H9 (cell line): Measurements from ENCODE around the gene TRAPPC2. TPM values are rescaled to one million over a fixed set of nuclear protein-coding genes. Genes with fewer than 3 reads are reported as not detected.

Experiments
- DNase-seq: peaks from one replicate; pipeline ENCODE4 v3.0.0-alpha.2; 2017
- H2AFZ ChIP-seq: one replicate; pipeline ENCODE4 v1.6.1; 2013; ENCODE audit warnings: mild to moderate bottlenecking, low read length, control low read depth, moderate library complexity
- H2AK5ac ChIP-seq: 2 replicates; pipeline ENCODE4 v1.6.1; 2013; ENCODE audit warnings: low read length, control low read depth, mixed read lengths; ENCODE audit not compliant: insufficient read length
- H2BK120ac ChIP-seq: one replicate; pipeline ENCODE4 v1.6.1; 2013; ENCODE audit warnings: low read depth, mild to moderate bottlenecking, low read length, control low read depth, inconsistent platforms; ENCODE audit not compliant: poor library complexity, severe bottlenecking
- H2BK12ac ChIP-seq: 2 replicates; pipeline ENCODE4 v1.6.1; 2013; ENCODE audit warnings: low read length, control low read depth, mixed read lengths, low read depth; ENCODE audit not compliant: insufficient read length
- H2BK15ac ChIP-seq: 2 replicates; pipeline ENCODE4 v1.6.1; 2013; ENCODE audit warnings: low read depth, low read length, control low read depth
- H2BK20ac ChIP-seq: one replicate; pipeline ENCODE4 v1.6.1; 2013; ENCODE audit warnings: low read depth, mild to moderate bottlenecking, low read length, control low read depth, inconsistent platforms; ENCODE audit not compliant: poor library complexity, severe bottlenecking
- H2BK5ac ChIP-seq: 2 replicates; pipeline ENCODE4 v1.6.1; 2013; ENCODE audit warnings: low read length, control low read depth, mixed read lengths; ENCODE audit not compliant: insufficient read length
- H3K14ac ChIP-seq: 2 replicates; pipeline ENCODE4 v1.6.1; 2013; ENCODE audit warnings: low read length, control low read depth; ENCODE audit not compliant: insufficient read depth
- H3K18ac ChIP-seq: 2 replicates; pipeline ENCODE4 v1.6.1; 2013; ENCODE audit warnings: low read depth, mild to moderate bottlenecking, mixed read lengths, low read length, control low read depth; ENCODE audit not compliant: insufficient read length
- H3K23ac ChIP-seq: 2 replicates; pipeline ENCODE4 v1.6.1; 2013; ENCODE audit warnings: low read length, control low read depth, mixed read lengths, low read depth; ENCODE audit not compliant: insufficient read length
- H3K23me2 ChIP-seq: 2 replicates; pipeline ENCODE4 v1.6.1; 2013; ENCODE audit warnings: low read depth, mild to moderate bottlenecking, mixed read lengths, low read length, control low read depth; ENCODE audit not compliant: insufficient read length, poor library complexity, severe bottlenecking
- H3K27ac ChIP-seq: 2 replicates; pipeline ENCODE4 v1.5.1; 2013; ENCODE audit warnings: low read length, control low read depth, mixed read lengths, low read depth; ENCODE audit not compliant: insufficient read length
- H3K27me3 ChIP-seq: 2 replicates; pipeline ENCODE4 v1.6.1; 2013; ENCODE audit warnings: low read length, control low read depth, inconsistent platforms; ENCODE audit not compliant: insufficient read depth
- H3K4ac ChIP-seq: 2 replicates; pipeline ENCODE4 v1.6.1; 2013; ENCODE audit warnings: low read depth, mild to moderate bottlenecking, control low read depth, inconsistent platforms, low read length, moderate library complexity
- H3K4me1 ChIP-seq: 2 replicates; pipeline ENCODE4 v1.6.1; 2013; ENCODE audit warnings: low read length, control low read depth, inconsistent platforms; ENCODE audit not compliant: insufficient read depth
- H3K4me2 ChIP-seq: 2 replicates; pipeline ENCODE4 v1.6.1; 2013; ENCODE audit warnings: low read length, control low read depth, mixed read lengths; ENCODE audit not compliant: insufficient read length, insufficient read depth
- H3K56ac ChIP-seq: 2 replicates; pipeline ENCODE4 v1.6.1; 2013; ENCODE audit warnings: low read depth, mild to moderate bottlenecking, mixed read lengths, low read length, control low read depth; ENCODE audit not compliant: insufficient read length
- H3K79me1 ChIP-seq: 2 replicates; pipeline ENCODE4 v1.6.1; 2013; ENCODE audit warnings: low read depth, mild to moderate bottlenecking, moderate library complexity, low read length, control low read depth, inconsistent platforms; ENCODE audit not compliant: insufficient read depth, poor library complexity, severe bottlenecking
- H3K79me2 ChIP-seq: 2 replicates; pipeline ENCODE4 v1.6.1; 2013; ENCODE audit warnings: low read length, control low read depth, inconsistent platforms; ENCODE audit not compliant: insufficient read depth
- H3K9ac ChIP-seq: 2 replicates; pipeline ENCODE4 v1.6.1; 2013; ENCODE audit warnings: low read length, control low read depth, mixed read lengths; ENCODE audit not compliant: insufficient read length; ENCODE audit errors: extremely low read depth
- H3K9me3 ChIP-seq: one replicate; pipeline ENCODE4 v1.6.1; 2013; ENCODE audit warnings: low read depth, low read length, inconsistent platforms; ENCODE audit not compliant: control insufficient read depth
- H3T11ph ChIP-seq: one replicate; pipeline ENCODE4 v1.6.1; 2013; ENCODE audit warnings: mild to moderate bottlenecking, low read length, control low read depth, inconsistent platforms
- H4K20me1 ChIP-seq: one replicate; pipeline ENCODE4 v1.6.1; 2013; ENCODE audit not compliant: control insufficient read depth, insufficient read length, insufficient read depth
- H4K5ac ChIP-seq: 2 replicates; pipeline ENCODE4 v1.6.1; 2013; ENCODE audit warnings: low read depth, mild to moderate bottlenecking, mixed read lengths, low read length, control low read depth; ENCODE audit not compliant: insufficient read length
- H4K8ac ChIP-seq: replicated peaks from 2 replicates; pipeline ENCODE4 v1.6.1; 2013; ENCODE audit warnings: low read length, control low read depth, mixed read lengths, low read depth; ENCODE audit not compliant: insufficient read length
- H4K91ac ChIP-seq: 2 replicates; pipeline ENCODE4 v1.6.1; 2013; ENCODE audit warnings: low read depth, mild to moderate bottlenecking, moderate library complexity, mixed read lengths, low read length, control low read depth; ENCODE audit not compliant: insufficient read length
- H3K27ac Mint-ChIP-seq, 3 experiments: 2 replicates in 2 of 3; 3 replicates in 1 of 3; pipeline ENCODE4 v1.8.0; 2020 to 2021; ENCODE audit warnings: mixed read lengths in 3 of 3, mild to moderate bottlenecking in 1 of 3, moderate library complexity in 1 of 3
- H3K27me3 Mint-ChIP-seq: 2 replicates; pipeline ENCODE4 v1.8.0; 2021; ENCODE audit warnings: low read depth, mild to moderate bottlenecking, moderate library complexity, mixed read lengths
- H3K36me3 Mint-ChIP-seq, 3 experiments: 2 replicates in 2 of 3; 3 replicates in 1 of 3; pipeline ENCODE4 v1.8.0; 2020 to 2021; ENCODE audit warnings: low read depth in 3 of 3, mixed read lengths in 3 of 3; ENCODE audit not compliant: insufficient read depth in 1 of 3
- H3K4me1 Mint-ChIP-seq, 2 experiments: 2 replicates each; pipeline ENCODE4 v1.8.0; 2020; ENCODE audit warnings: mixed read lengths in 2 of 2
- H3K4me3 Mint-ChIP-seq, 2 experiments: 2 replicates in 1 of 2; 3 replicates in 1 of 2; pipeline ENCODE4 v1.8.0; 2020 to 2021; ENCODE audit warnings: mild to moderate bottlenecking in 2 of 2, mixed read lengths in 2 of 2, moderate library complexity in 1 of 2
- H3K9me3 Mint-ChIP-seq, 2 experiments: 2 replicates in 1 of 2; 3 replicates in 1 of 2; pipeline ENCODE4 v1.8.0; 2020; ENCODE audit warnings: mild to moderate bottlenecking in 2 of 2, mixed read lengths in 2 of 2, moderate library complexity in 1 of 2
- CTCF ChIP-seq: fragments of 200-600 bp; sonication (generic); conservative IDR thresholded peaks from 3 replicates; pipeline ENCODE4 v1.8.0; 2021; ENCODE audit warnings: antibody characterized with exemption, mild to moderate bottlenecking
- WGBS: extraction: QIAGEN DNeasy Blood & Tissue Kit; methylation state at CpG from one replicate; pipeline ENCODE4 v1.1.7; 2013; ENCODE audit warnings: missing lambda C conversion rate, low lambda C conversion rate, mixed read lengths; ENCODE audit not compliant: insufficient read length; ENCODE audit errors: extremely low coverage; 5-methylcytosine and 5-hydroxymethylcytosine counted together
- total RNA-seq: library from RNA; stranded (reverse); gene quantifications from 2 replicates; pipeline ENCODE4 v1.2.1, GENCODE V29; 2021

Gene TRAPPC2
- total RNA-seq, 1 experiment from 2014 or later, result 13.3 TPM

GRCh38 chrX:13776387-13776786 is 42.0 kb upstream of the TRAPPC2 start:
- Histone ChIP-seq H3K27me3 (no peaks in the 10 kb centered on the region), H2BK20ac (no peak overlapping the region), H3K79me2 (no peaks in the 10 kb centered on the region), H4K20me1 (no peaks in the 10 kb centered on the region), H3K9ac (no peak overlapping the region), H4K91ac (no peak overlapping the region), H4K5ac (no peak overlapping the region), H2AK5ac (no peak overlapping the region), H2AFZ (no peak overlapping the region), H3K56ac (no peak overlapping the region), H3K9me3 (no peaks in the 10 kb centered on the region), H2BK5ac (no peak overlapping the region), H3K23ac (no peak overlapping the region), H3K79me1 (no peaks in the 10 kb centered on the region), H3K27ac (no peak overlapping the region), H2BK15ac (no peak overlapping the region), H3K23me2 (no peaks in the 10 kb centered on the region), H2BK12ac (no peak overlapping the region), H3K4ac (no peak overlapping the region), H3K4me1 (no peaks in the 10 kb centered on the region), H3T11ph (no peak overlapping the region), H4K8ac (no peak overlapping the region), H3K4me2 (no peak overlapping the region), H3K18ac (no peak overlapping the region), H3K14ac (no peak overlapping the region), H2BK120ac (no peak overlapping the region)
- no CpG with 5 or more reads among the region's 4 CpGs for WGBS
- TF ChIP-seq CTCF, result no peak
- no peak overlapping the region for H3K27ac Mint-ChIP-seq
- no peak overlapping the region for H3K4me3 Mint-ChIP-seq
- H3K4me1 Mint-ChIP-seq, result peaks cover 8 to 10% of the 10 kb centered on the region in 2 experiments
- no peak for DNase-seq
- H3K36me3 Mint-ChIP-seq, result peaks cover 33 to 62% (median 38%) of the 10 kb centered on the region in 3 experiments
- H3K9me3 Mint-ChIP-seq, result peaks cover 17 to 32% of the 10 kb centered on the region in 2 experiments
- H3K27me3 Mint-ChIP-seq, result no peaks in the 10 kb centered on the region
